Nephron progenitor cell (in vitro differentiated cells): ENCODE data around the gene TACO1.
A peak's percentile ranks its signal among the peaks of the same experiment; 100 is the strongest.

Experiments
- DNase-seq: peaks from one replicate; pipeline ENCODE4 v3.0.0; 2021
- H3K27ac Mint-ChIP-seq: 2 replicates; pipeline ENCODE4 v1.8.0; 2021; ENCODE audit warnings: mild to moderate bottlenecking, moderate library complexity, mixed read lengths
- H3K27me3 Mint-ChIP-seq: 2 replicates; pipeline ENCODE4 v1.8.0; 2021; ENCODE audit warnings: mild to moderate bottlenecking, low read depth, mixed read lengths; ENCODE audit not compliant: poor library complexity
- H3K36me3 Mint-ChIP-seq: 2 replicates; pipeline ENCODE4 v1.8.0; 2021; ENCODE audit warnings: low read depth, mixed read lengths
- H3K4me1 Mint-ChIP-seq: 2 replicates; pipeline ENCODE4 v1.8.0; 2021; ENCODE audit warnings: mixed read lengths
- H3K4me3 Mint-ChIP-seq: 2 replicates; pipeline ENCODE4 v1.8.0; 2021; ENCODE audit warnings: mild to moderate bottlenecking, moderate library complexity, mixed read lengths
- H3K9me3 Mint-ChIP-seq: 2 replicates; pipeline ENCODE4 v1.8.0; 2021; ENCODE audit warnings: mild to moderate bottlenecking, moderate library complexity, mixed read lengths
- CTCF ChIP-seq: fragments of 200-600 bp; sonication (generic); IDR thresholded peaks from 2 replicates; pipeline ENCODE4 v1.5.0; 2021; ENCODE audit warnings: antibody characterized with exemption

The TACO1 gene

GRCh38 chr17:63573634-63574033 lies 27.1 kb upstream of the TACO1 start:
- H3K36me3 Mint-ChIP-seq: no peaks in the 10 kb centered on the region
- H3K27me3 Mint-ChIP-seq: no peaks in the 10 kb centered on the region
- peak; percentile 37 for TF ChIP-seq CTCF
- no peak for DNase-seq
- H3K9me3 Mint-ChIP-seq: no peaks in the 10 kb centered on the region
- no peaks in the 10 kb centered on the region for H3K4me1 Mint-ChIP-seq
- no peak overlapping the region for H3K4me3 Mint-ChIP-seq
- no peak overlapping the region for H3K27ac Mint-ChIP-seq

DNA sequence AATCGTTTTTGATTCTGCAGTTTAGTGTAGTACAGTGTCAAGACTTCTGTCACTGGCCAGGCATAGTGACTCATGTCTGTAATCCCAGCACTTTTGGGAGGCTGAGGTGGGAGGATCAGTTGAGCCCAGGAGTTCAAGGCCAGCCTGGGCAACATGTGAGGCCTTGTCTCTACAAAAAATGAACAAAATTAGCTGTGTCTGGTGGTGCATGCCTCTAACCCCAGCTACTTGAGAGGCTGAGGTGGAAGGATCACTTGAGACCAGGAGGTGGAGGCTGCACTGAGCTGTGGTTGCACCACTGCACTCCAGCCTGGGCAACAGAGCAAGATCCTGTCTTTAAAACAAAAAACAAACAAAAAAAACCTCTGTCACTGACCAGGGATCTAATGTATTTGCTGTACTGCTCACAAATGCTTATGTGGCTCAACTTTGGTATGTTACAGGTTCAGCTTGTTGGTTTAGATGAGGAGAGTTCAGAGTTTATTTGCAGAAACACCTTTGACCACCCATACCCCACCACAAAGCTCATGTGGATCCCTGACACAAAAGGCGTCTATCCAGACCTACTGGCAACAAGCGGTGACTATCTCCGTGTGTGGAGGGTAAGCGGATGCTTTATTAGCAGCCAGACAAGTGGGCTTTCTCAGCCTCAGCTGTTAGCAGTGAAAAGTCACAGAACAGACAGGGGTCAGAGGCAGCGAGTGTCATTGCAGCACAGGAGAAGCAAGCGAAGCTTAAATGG lies 22.5 kb upstream of the TACO1 start:
- no peak for DNase-seq
- H3K9me3 Mint-ChIP-seq: no peaks in the 10 kb centered on the region
- H3K36me3 Mint-ChIP-seq: peaks cover 34% of the 10 kb centered on the region
- H3K4me3 Mint-ChIP-seq: no peak overlapping the region
- H3K27me3 Mint-ChIP-seq: no peaks in the 10 kb centered on the region
- H3K4me1 Mint-ChIP-seq: peaks cover 8% of the 10 kb centered on the region
- no peak for TF ChIP-seq CTCF
- no peak overlapping the region for H3K27ac Mint-ChIP-seq

GRCh38 chr17:63578769-63579111 lies 22.0 kb upstream of the TACO1 start:
- Mint-ChIP-seq H3K4me3 (no peak overlapping the region), H3K9me3 (no peaks in the 10 kb centered on the region), H3K36me3 (peaks cover 40% of the 10 kb centered on the region), H3K27me3 (no peaks in the 10 kb centered on the region), H3K4me1 (peaks cover 9% of the 10 kb centered on the region), H3K27ac (no peak overlapping the region)
- no peak for TF ChIP-seq CTCF
- DNase-seq: no peak

GRCh38 chr17:63579633-63580032 lies 21.1 kb upstream of the TACO1 start:
- Mint-ChIP-seq H3K36me3 (peaks cover 44% of the 10 kb centered on the region), H3K9me3 (no peaks in the 10 kb centered on the region), H3K4me3 (no peak overlapping the region), H3K27ac (no peak overlapping the region), H3K27me3 (no peaks in the 10 kb centered on the region), H3K4me1 (peaks cover 9% of the 10 kb centered on the region)
- no peak for TF ChIP-seq CTCF
- DNase-seq: no peak

GRCh38 chr17:63587770-63588169 lies 12.9 kb upstream of the TACO1 start:
- Mint-ChIP-seq H3K27ac (no peak overlapping the region), H3K4me1 (peaks cover 5% of the 10 kb centered on the region), H3K27me3 (no peaks in the 10 kb centered on the region), H3K36me3 (peaks cover 70% of the 10 kb centered on the region), H3K4me3 (no peak overlapping the region), H3K9me3 (no peaks in the 10 kb centered on the region)
- no peak for DNase-seq
- TF ChIP-seq CTCF: no peak

DNA sequence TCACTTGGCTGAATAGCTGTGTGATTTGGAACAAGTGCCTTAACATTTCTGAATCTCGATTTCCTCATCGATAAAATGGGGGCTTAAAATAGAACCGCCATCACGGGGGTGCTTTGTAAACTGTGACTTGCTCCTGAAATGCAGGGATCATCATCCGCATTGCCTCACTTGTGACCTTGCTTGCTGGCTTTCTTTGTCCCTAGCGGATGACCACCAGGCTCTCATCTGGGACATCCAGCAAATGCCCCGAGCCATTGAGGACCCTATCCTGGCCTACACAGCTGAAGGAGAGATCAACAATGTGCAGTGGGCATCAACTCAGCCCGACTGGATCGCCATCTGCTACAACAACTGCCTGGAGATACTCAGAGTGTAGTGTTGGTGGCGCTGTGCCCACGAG lies 11.9 kb upstream of the TACO1 start:
- no peaks in the 10 kb centered on the region for H3K9me3 Mint-ChIP-seq
- TF ChIP-seq CTCF: no peak
- H3K27ac Mint-ChIP-seq: no peak overlapping the region
- peaks cover 60% of the 10 kb centered on the region for H3K36me3 Mint-ChIP-seq
- no peaks in the 10 kb centered on the region for H3K27me3 Mint-ChIP-seq
- DNase-seq: no peak
- H3K4me3 Mint-ChIP-seq: no peak overlapping the region
- H3K4me1 Mint-ChIP-seq: no peaks in the 10 kb centered on the region
